Neural progenitor cell (in vitro differentiated cells): ENCODE results near the gene RFX1. TPM values are rescaled to one million over a fixed set of nuclear protein-coding genes. Genes with fewer than 3 reads are reported as not detected.

Experiments used
- DNase-seq: peaks from one replicate; pipeline ENCODE4 v3.0.0-alpha.2; 2016; ENCODE audit warnings: low spot score
- H2AFZ ChIP-seq: fragments of 200-600 bp; sonication (generic); replicated peaks from 2 replicates; pipeline ENCODE4 v1.6.1; 2016; ENCODE audit warnings: antibody characterized with exemption
- H3F3A ChIP-seq: fragments of 200-600 bp; sonication (generic); 2 replicates; pipeline ENCODE4 v1.6.1; 2016; ENCODE audit warnings: antibody characterized with exemption, low read depth
- H3K27ac ChIP-seq: fragments of 200-600 bp; sonication (generic); 2 replicates; pipeline ENCODE4 v1.5.1; 2016; ENCODE audit warnings: mild to moderate bottlenecking
- H3K27me3 ChIP-seq: fragments of 200-600 bp; sonication (generic); 2 replicates; pipeline ENCODE4 v1.6.1; 2016; ENCODE audit warnings: mild to moderate bottlenecking, moderate library complexity
- H3K36me3 ChIP-seq: fragments of 200-600 bp; sonication (generic); 2 replicates; pipeline ENCODE4 v1.5.1; 2016
- H3K4me1 ChIP-seq: fragments of 200-600 bp; sonication (generic); 2 replicates; pipeline ENCODE4 v1.6.1; 2016; ENCODE audit warnings: mixed run types
- H3K4me2 ChIP-seq: fragments of 200-600 bp; sonication (generic); 2 replicates; pipeline ENCODE4 v1.6.1; 2016
- H3K4me3 ChIP-seq: fragments of 200-600 bp; sonication (generic); 2 replicates; pipeline ENCODE4 v1.5.1; 2016
- H3K79me2 ChIP-seq: fragments of 200-600 bp; sonication (generic); 2 replicates; pipeline ENCODE4 v1.6.1; 2016; ENCODE audit warnings: low read depth
- H3K9ac ChIP-seq: fragments of 200-600 bp; sonication (generic); 2 replicates; pipeline ENCODE4 v1.6.1; 2016
- H3K9me3 ChIP-seq: fragments of 200-600 bp; sonication (generic); 2 replicates; pipeline ENCODE4 v1.5.1; 2016; ENCODE audit warnings: low read depth
- H4K20me1 ChIP-seq: fragments of 200-600 bp; sonication (generic); 2 replicates; pipeline ENCODE4 v1.6.1; 2016; ENCODE audit warnings: low read depth
- H3K27ac Mint-ChIP-seq: 3 replicates; pipeline ENCODE4 v1.8.0; 2021; ENCODE audit warnings: mixed read lengths
- H3K27me3 Mint-ChIP-seq: 2 replicates; pipeline ENCODE4 v1.8.0; 2022; ENCODE audit warnings: low read depth, mild to moderate bottlenecking, inconsistent platforms, moderate library complexity, mixed read lengths; ENCODE audit not compliant: insufficient read depth
- H3K36me3 Mint-ChIP-seq: 3 replicates; pipeline ENCODE4 v1.8.0; 2021; ENCODE audit warnings: mixed read lengths
- H3K4me1 Mint-ChIP-seq: 3 replicates; pipeline ENCODE4 v1.8.0; 2021; ENCODE audit warnings: mixed read lengths
- H3K4me3 Mint-ChIP-seq: 3 replicates; pipeline ENCODE4 v1.8.0; 2021; ENCODE audit warnings: mild to moderate bottlenecking, moderate library complexity, mixed read lengths
- H3K9me3 Mint-ChIP-seq: 3 replicates; pipeline ENCODE4 v1.8.0; 2020; ENCODE audit warnings: mixed read lengths
- CTCF ChIP-seq: fragments of 200-600 bp; sonication (generic); IDR thresholded peaks from 2 replicates; pipeline ENCODE4 v1.5.1; 2017; ENCODE audit warnings: antibody characterized with exemption, mild to moderate bottlenecking
- EZH2 ChIP-seq: fragments of 200-600 bp; sonication (generic); IDR thresholded peaks from 2 replicates; pipeline ENCODE4 v1.6.1; 2017; ENCODE audit warnings: antibody characterized with exemption, mild to moderate bottlenecking, moderate library complexity
- EZH2phosphoT487 ChIP-seq: fragments of 200-600 bp; sonication (generic); IDR thresholded peaks from 2 replicates; pipeline ENCODE4 v1.6.1; 2017; ENCODE audit warnings: antibody characterized with exemption
- total RNA-seq: library from RNA; depleted of rRNA; stranded (reverse); fragments of >200 nt; gene quantifications from 2 replicates; pipeline ENCODE4 v1.2.3, GENCODE V29; 2015; ENCODE audit warnings: low replicate concordance

The RFX1 gene
- total RNA-seq, 1 donor from 2014 or later: 1.0 TPM

DNA sequence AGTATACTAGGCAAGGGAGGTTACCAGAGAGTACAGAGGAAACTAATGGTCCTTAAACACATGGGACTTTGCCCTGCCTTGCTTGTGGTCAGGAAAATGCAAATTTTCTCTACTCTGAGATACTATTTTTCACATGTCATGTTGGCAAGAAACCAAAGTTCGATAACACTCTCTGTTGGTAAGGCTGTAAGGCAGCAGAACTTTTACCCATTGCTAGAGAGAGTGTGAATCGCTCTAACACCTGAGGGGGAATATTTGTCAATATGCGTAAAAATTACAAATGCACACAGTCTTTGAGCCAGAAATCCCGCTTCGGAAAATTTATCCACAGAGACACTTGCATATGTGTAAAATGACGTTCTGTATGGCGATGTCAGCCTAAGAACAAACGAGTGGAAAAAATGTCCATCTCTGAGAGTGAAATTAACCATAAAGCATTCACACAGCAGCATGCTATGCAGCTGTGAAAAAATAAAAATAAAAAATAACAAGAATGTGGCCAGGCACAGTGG is 9.5 kb upstream of the RFX1 start:
- Histone ChIP-seq H3K27me3 (no peaks in the 10 kb centered on the region), H3K4me1 (no peaks in the 10 kb centered on the region), H2AFZ (no peak overlapping the region), H3K4me2 (no peak overlapping the region), H3F3A (peaks cover 6% of the 10 kb centered on the region), H3K79me2 (no peaks in the 10 kb centered on the region), H3K9me3 (no peaks in the 10 kb centered on the region), H4K20me1 (no peaks in the 10 kb centered on the region), H3K36me3 (no peaks in the 10 kb centered on the region), H3K27ac (no peak overlapping the region), H3K9ac (no peak overlapping the region), H3K4me3 (no peak overlapping the region)
- H3K36me3 Mint-ChIP-seq: no peaks in the 10 kb centered on the region
- H3K9me3 Mint-ChIP-seq: no peaks in the 10 kb centered on the region
- peaks cover 7% of the 10 kb centered on the region for H3K27me3 Mint-ChIP-seq
- no peaks in the 10 kb centered on the region for H3K4me1 Mint-ChIP-seq
- H3K27ac Mint-ChIP-seq: no peak overlapping the region
- TF ChIP-seq CTCF (no peak), EZH2 (no peak)
- DNase-seq: no peak
- H3K4me3 Mint-ChIP-seq: no peak overlapping the region

DNA sequence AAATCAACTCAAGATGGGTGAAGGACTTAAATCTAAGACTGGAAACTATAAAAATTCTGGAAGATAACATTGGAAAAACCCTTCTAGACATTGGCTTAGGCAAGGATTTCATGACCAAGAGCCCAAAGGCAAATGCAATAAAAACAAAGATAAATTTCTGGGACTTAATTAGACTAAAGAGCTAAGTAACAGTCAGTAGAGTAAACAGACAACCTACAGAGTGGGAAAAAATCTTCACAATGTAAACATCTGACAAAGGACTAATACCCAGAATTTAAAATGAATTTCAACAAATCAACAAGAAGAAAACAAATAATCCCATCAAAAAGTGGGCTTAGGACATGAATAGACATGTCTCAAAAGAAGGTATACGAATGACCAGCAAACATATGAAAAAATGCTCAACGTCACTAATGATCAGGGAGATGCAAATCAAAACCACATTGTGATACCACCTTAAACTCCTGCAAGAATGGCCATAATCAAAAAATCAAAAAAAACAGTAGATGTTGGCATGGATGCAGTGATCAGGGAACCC is 6.3 kb upstream of the RFX1 start:
- Mint-ChIP-seq H3K4me3 (no peak overlapping the region), H3K36me3 (no peaks in the 10 kb centered on the region), H3K4me1 (peaks cover 2% of the 10 kb centered on the region), H3K9me3 (no peaks in the 10 kb centered on the region), H3K27me3 (peaks cover 3% of the 10 kb centered on the region), H3K27ac (no peak overlapping the region)
- no peaks in the 10 kb centered on the region for H3K9me3 ChIP-seq
- H3K4me1 ChIP-seq: no peaks in the 10 kb centered on the region
- no peak overlapping the region for H3K4me2 ChIP-seq
- H3K9ac ChIP-seq: no peak overlapping the region
- H3K79me2 ChIP-seq: no peaks in the 10 kb centered on the region
- no peak for DNase-seq
- no peaks in the 10 kb centered on the region for H4K20me1 ChIP-seq
- peaks cover 5% of the 10 kb centered on the region for H3F3A ChIP-seq
- no peak overlapping the region for H2AFZ ChIP-seq
- H3K36me3 ChIP-seq: no peaks in the 10 kb centered on the region
- H3K27me3 ChIP-seq: no peaks in the 10 kb centered on the region
- TF ChIP-seq CTCF (no peak), EZH2phosphoT487 (no peak), EZH2 (no peak)
- no peak overlapping the region for H3K27ac ChIP-seq
- H3K4me3 ChIP-seq: no peak overlapping the region

DNA sequence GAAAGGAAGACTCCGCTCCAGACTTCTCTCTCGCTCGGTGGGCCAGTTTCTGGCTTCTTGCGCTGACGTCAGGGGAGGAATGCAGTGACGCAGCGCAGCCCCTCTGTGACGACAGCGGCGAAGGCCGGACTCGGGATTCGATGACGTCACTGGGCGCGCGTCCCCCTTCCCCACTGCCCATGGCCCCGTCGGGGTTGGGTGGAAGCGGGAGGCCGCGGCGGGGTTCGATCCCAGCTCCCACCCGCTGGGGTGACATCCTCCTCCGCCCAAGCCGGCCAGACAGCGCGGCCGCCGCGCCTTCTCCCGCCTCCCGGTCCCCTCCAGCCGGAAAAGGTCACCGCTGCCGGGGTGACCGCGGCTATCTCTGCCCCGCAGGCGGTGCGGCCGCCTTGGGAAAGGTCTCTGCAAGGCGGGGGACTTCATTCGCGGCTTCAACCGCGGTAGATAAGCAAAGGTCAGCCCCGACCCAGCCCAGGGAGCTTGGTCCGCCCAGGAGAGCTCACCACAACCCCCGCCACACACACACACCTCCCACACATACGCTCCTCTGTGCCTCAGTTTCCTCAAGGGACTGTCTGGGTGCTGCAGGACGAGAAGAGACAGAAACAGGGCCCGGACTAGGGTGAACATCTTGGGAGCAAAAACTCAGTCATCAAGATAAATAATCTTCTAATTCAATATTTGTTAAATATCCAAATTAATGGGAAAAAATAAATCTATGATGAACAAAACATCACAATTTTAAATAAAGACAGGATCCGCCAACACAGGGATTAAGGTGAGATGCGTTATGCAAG is 844 bp upstream of the RFX1 start:
- DNase-seq: no peak
- Mint-ChIP-seq H3K27me3 (peaks cover 14% of the 10 kb centered on the region), H3K9me3 (no peaks in the 10 kb centered on the region), H3K4me3 (peak overlapping the region; percentile 94), H3K27ac (peak overlapping the region; percentile 100), H3K4me1 (peaks cover 20% of the 10 kb centered on the region), H3K36me3 (no peaks in the 10 kb centered on the region)
- Histone ChIP-seq H2AFZ (peak overlapping the region; percentile 86), H3K4me3 (peak overlapping the region; percentile 92), H3K27ac (peak overlapping the region; percentile 93), H3K27me3 (no peaks in the 10 kb centered on the region), H3K79me2 (peaks cover 13% of the 10 kb centered on the region), H3K9ac (peak overlapping the region; percentile 21), H4K20me1 (peaks cover 6% of the 10 kb centered on the region), H3F3A (peaks cover 15% of the 10 kb centered on the region), H3K4me1 (no peaks in the 10 kb centered on the region), H3K9me3 (no peaks in the 10 kb centered on the region), H3K36me3 (no peaks in the 10 kb centered on the region), H3K4me2 (peak overlapping the region; percentile 65)
- no peak for TF ChIP-seq EZH2phosphoT487
- no peak for TF ChIP-seq EZH2
- no peak for TF ChIP-seq CTCF
